C4-2B (cell line): ENCODE measurements around the gene MPC1.

Source experiments
- CTCF ChIP-seq: fragments of 450-650 bp; conservative IDR thresholded peaks from 2 replicates; pipeline ENCODE4 v1.5.1; 2017; ENCODE audit warnings: mild to moderate bottlenecking
- ZFX ChIP-seq: fragments of 450-650 bp; IDR thresholded peaks from 2 replicates; pipeline ENCODE4 v1.6.1; 2017

GRCh38 chr6:166379800-166380199 lies 2.9 kb downstream of the MPC1 start:
- TF ChIP-seq CTCF: no peak
- no peak for TF ChIP-seq ZFX
